Pancreas (tissue), 10 donors: ENCODE data around the gene ULK4. TPM values are rescaled to one million over a fixed set of nuclear protein-coding genes. Genes with fewer than 3 reads are reported as not detected.

Experiments
- ATAC-seq, 4 donors: fragments of 200-7000 bp; cut with Tn5 transposase; one replicate each; pipeline versions ENCODE4 v1.8.0 to v1.9.1; 2020; ENCODE audit warnings: mild to moderate bottlenecking in 4 of 4, moderate library complexity in 4 of 4
- DNase-seq, 6 donors: peaks; one replicate each; pipeline ENCODE4 v3.0.0-alpha.2; 2020
- FAIRE-seq: peaks from 2 replicates; lab custom pipeline; 2012; peaks lifted over from hg19 to GRCh38; lab: Jason Lieb, UNC
- H3K27ac ChIP-seq, 4 donors: fragments of 200-600 bp; sonication (generic); 1 replicate in 3 of 4; 2 replicates in 1 of 4; pipeline versions ENCODE4 v1.5.0 to v1.8.0; 2020
- H3K27me3 ChIP-seq, 4 donors: fragments of 200-600 bp; one replicate each; pipeline ENCODE4 v1.8.0; 2021
- H3K36me3 ChIP-seq, 3 donors: fragments of 200-600 bp; sonication (generic) in 1 of 3; one replicate each; pipeline versions ENCODE4 v1.5.0 to v1.8.0; 2020 to 2021
- H3K4me1 ChIP-seq, 3 donors: fragments of 200-600 bp; one replicate each; pipeline ENCODE4 v1.8.0; 2021
- H3K4me3 ChIP-seq, 4 donors: fragments of 200-600 bp; sonication (generic) in 2 of 4; one replicate each; pipeline versions ENCODE4 v1.5.0 to v1.8.0; 2020 to 2021
- H3K9me3 ChIP-seq, 4 donors: fragments of 200-600 bp; one replicate each; pipeline ENCODE4 v1.8.0; 2021
- WGBS, 2 donors: extraction: QIAGEN DNeasy Blood & Tissue Kit; methylation state at CpG; one replicate each; pipeline ENCODE4 v1.1.7; 2013; 5-methylcytosine and 5-hydroxymethylcytosine counted together
- intact Hi-C, 3 donors: fragments of 100-400 bp; cut with DNase I; formaldehyde crosslinking; loops; one replicate each; pipeline versions ENCODE4 v1.11.1 to v1.14.2; 2022
- polyA plus RNA-seq, 2 donors: library from polyadenylated mRNA; stranded (reverse); fragments of 200-250 nt; gene quantifications; one replicate each; pipeline ENCODE4 v1.2.3, GENCODE V29; 2013
- total RNA-seq, 6 donors: library from RNA; stranded (reverse); fragmentation: NEBNext Ultra II Directional in 4 of 6; extraction: Animal tissue kit (Norgen Biotek cat#: 25700) in 4 of 6; gene quantifications; one replicate each; pipeline versions ENCODE4 v1.2.1 to v1.2.4, GENCODE V29; 2021 to 2023
- TF ChIP-seq, protein P1 (sequence below), 4 donors: fragments of 200-600 bp; sonication (generic) in 3 of 4; IDR thresholded peaks; one replicate each; pipeline versions ENCODE4 v1.5.0 to v1.8.0; 2021; ENCODE audit warnings: antibody characterized with exemption in 4 of 4
- donor health status: healthy with polysubstance abuse.
- donor health status: DM: no; HTN: no; CAD: no; lungs with moderate emphysema.
- donor health status: DM: no; HTN: no; CAD: no.
- donor health status: control.
- donor health status: control.
- donor health status: Bipolar disorder and iron deficiency.
- donor health status: DM: yes; HTN: yes; CAD: no.
- donor health status: DM: no; HTN: no; CAD: no.
- donor health status: DM: no; HTN: no; CAD: no.
- donor health status: DM: yes; HTN: yes; CAD: no.

The ULK4 gene
- total and polyA plus RNA-seq, 8 donors = 2.3 to 8.6 (median 4.2) TPM

DNA sequence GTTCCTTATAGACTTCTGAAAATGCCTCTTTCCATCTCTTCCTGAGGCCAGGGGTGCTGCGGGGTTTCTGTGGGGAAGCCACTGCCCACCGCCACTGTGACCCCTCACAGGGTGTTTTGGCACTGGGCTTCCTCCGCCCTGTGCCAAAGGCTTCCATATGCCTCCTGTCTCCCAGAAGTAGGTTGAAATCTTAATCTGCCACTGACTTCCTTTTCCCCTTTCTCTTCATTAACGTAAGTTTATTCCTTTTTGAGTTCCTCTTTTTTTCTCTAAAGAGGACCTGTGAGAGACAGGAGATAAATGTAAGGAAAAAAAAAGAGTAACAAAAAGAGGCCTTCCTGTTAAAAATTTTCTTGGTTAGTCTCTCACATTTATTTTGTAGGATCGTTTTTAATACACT lies 542.1 kb downstream of the ULK4 start:
- Histone ChIP-seq H3K27me3 (no peaks in the 10 kb centered on the region), H3K9me3 (no peaks in the 10 kb centered on the region), H3K36me3 (no peaks in the 10 kb centered on the region), H3K4me1 (no peaks in the 10 kb centered on the region), H3K27ac (no peak overlapping the region), H3K4me3 (no peak overlapping the region)
- DNase-seq = no peak
- intact Hi-C loops = no loop called here
- FAIRE-seq = no peak
- 86 to 95% methylated on average over 5 of the region's 5 CpGs for WGBS, 2 donors
- TF ChIP-seq, protein P1, sequence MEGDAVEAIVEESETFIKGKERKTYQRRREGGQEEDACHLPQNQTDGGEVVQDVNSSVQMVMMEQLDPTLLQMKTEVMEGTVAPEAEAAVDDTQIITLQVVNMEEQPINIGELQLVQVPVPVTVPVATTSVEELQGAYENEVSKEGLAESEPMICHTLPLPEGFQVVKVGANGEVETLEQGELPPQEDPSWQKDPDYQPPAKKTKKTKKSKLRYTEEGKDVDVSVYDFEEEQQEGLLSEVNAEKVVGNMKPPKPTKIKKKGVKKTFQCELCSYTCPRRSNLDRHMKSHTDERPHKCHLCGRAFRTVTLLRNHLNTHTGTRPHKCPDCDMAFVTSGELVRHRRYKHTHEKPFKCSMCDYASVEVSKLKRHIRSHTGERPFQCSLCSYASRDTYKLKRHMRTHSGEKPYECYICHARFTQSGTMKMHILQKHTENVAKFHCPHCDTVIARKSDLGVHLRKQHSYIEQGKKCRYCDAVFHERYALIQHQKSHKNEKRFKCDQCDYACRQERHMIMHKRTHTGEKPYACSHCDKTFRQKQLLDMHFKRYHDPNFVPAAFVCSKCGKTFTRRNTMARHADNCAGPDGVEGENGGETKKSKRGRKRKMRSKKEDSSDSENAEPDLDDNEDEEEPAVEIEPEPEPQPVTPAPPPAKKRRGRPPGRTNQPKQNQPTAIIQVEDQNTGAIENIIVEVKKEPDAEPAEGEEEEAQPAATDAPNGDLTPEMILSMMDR (IDR thresholded peaks at IDR 0.05) = no peak
- no peak for ATAC-seq

DNA sequence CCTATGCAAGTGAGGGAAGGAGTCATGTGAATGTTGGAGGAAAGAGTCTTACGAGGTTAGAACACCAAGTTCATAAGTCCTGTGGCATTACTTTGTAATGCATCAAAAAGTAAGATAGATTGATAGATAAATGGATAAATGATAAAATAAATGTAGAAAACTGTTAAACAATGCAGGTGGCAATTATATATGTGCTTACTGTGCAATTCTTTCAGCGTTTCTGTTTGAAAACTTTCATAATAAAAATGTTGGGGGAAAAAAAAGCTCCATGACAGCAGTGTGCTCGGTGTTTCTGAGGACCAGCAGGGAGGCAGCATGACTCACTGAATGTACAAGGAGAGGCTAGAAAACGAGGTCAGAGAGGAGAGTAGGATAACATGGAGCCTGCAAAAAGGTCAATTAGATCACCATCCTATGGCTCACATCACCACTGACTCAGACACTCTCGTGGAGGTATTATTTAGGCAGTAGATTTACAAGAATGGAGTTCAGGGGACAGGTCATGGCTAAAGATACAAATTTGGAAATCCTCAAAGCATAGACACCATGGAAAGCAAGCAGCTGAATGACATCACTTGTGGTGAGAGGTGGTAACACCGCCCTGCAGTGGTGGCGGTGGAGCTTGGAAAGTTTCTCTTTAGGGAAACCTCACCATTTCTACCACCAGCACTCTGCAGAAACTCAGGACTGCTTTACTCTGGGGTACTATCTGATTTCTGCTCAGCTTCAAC lies 542.8 kb downstream of the ULK4 start:
- WGBS, 2 donors = 85% methylated on average over 7 of the region's 7 CpGs
- no peak for DNase-seq
- Histone ChIP-seq H3K27me3 (no peaks in the 10 kb centered on the region), H3K36me3 (no peaks in the 10 kb centered on the region), H3K9me3 (no peaks in the 10 kb centered on the region), H3K27ac (no peak overlapping the region), H3K4me1 (no peaks in the 10 kb centered on the region), H3K4me3 (no peak overlapping the region)
- ATAC-seq = no peak
- no peak for FAIRE-seq
- intact Hi-C loops = no loop called here
- TF ChIP-seq, protein P1 (IDR thresholded peaks at IDR 0.05) = no peak

GRCh38 chr3:41417574-41417973 lies 544.3 kb downstream of the ULK4 start:
- TF ChIP-seq, protein P1 (IDR thresholded peaks at IDR 0.05) = no peak
- Histone ChIP-seq H3K36me3 (no peaks in the 10 kb centered on the region), H3K4me1 (no peaks in the 10 kb centered on the region), H3K27me3 (no peaks in the 10 kb centered on the region), H3K9me3 (no peaks in the 10 kb centered on the region), H3K27ac (no peak overlapping the region), H3K4me3 (no peak overlapping the region)
- intact Hi-C loops = no loop called here
- no peak for DNase-seq
- WGBS, 2 donors = 43 to 50% methylated on average over 3 of the region's 3 CpGs
- FAIRE-seq = no peak
- no peak for ATAC-seq

GRCh38 chr3:41411065-41411464 lies 550.8 kb downstream of the ULK4 start:
- Histone ChIP-seq H3K9me3 (no peaks in the 10 kb centered on the region), H3K4me3 (no peak overlapping the region), H3K27me3 (no peaks in the 10 kb centered on the region), H3K36me3 (no peaks in the 10 kb centered on the region), H3K27ac (no peak overlapping the region), H3K4me1 (no peaks in the 10 kb centered on the region)
- FAIRE-seq (no peak), DNase-seq (no peak), ATAC-seq (no peak)
- intact Hi-C loops = no loop called here
- TF ChIP-seq, protein P1 (IDR thresholded peaks at IDR 0.05) = no peak
- 31 to 39% methylated on average over 1 of the region's 1 CpG for WGBS, 2 donors

GRCh38 chr3:41405466-41405865 lies 556.4 kb downstream of the ULK4 start:
- no peak for FAIRE-seq
- TF ChIP-seq, protein P1 (IDR thresholded peaks at IDR 0.05) = no peak
- Histone ChIP-seq H3K36me3 (no peaks in the 10 kb centered on the region), H3K4me1 (no peaks in the 10 kb centered on the region), H3K27me3 (no peaks in the 10 kb centered on the region), H3K9me3 (no peaks in the 10 kb centered on the region), H3K4me3 (no peak overlapping the region), H3K27ac (no peak overlapping the region)
- WGBS, 2 donors = 85 to 93% methylated on average over 2 of the region's 2 CpGs
- no peak for DNase-seq
- ATAC-seq = no peak
- intact Hi-C loops = no loop called here
